Kidney capillary endothelial cell (primary cell): ENCODE measurements around the gene MRFAP1.

Experiments used
- DNase-seq: peaks from one replicate; pipeline ENCODE4 v3.0.0-alpha.2; 2018; ENCODE audit warnings: low spot score

The MRFAP1 gene

GRCh38 chr4:6640292-6641163 is at the start of gene MRFAP1:
MRFAP1 (plus strand) TSS chr4:6640685; CDS start chr4:6640863, 178 bp downstream.
- DNase-seq, result peak; percentile 91

GRCh38 chr4:6591313-6591712 is 49.2 kb upstream of the MRFAP1 start:
- DNase-seq, result no peak

- DNase-seq, result no peak
Measured at GRCh38 chr4:6591781-6592180, 48.7 kb upstream of the MRFAP1 start.

DNA sequence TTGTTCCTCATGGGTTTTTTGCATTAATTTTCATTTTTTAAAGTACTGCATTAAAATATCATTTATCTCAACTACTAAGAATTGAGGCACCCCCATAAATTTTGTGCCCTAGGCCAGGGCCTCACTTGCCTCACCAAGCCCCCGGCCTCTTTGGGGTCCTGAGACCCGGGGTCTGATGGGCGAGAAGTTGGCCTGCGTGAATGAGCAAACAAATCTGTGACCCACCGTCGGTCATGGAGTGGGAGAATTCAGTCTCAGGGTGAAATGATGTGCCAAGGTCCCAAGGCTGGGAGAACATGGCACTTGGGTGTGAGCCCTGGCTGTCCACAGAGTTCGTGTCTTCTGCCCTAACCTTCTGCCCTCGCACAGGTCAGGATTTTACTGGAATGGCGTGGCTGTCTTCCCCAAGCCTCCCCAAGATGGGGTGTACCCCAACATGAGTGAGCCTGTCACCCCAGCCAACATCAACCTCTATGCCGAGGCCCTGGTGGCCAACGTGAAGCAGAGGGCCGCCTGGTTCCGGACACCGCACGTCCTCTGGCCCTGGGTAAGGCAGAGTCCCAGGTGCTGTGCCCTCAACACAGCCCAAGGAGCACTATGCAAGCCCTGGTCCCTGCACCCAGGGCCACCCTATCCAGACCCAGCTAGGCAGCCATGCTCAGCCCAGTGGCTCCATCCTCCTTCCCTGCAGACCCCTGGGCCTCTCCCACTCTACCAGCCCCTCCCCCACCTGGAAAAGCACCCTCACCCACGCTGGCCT is 47.5 kb upstream of the MRFAP1 start:
- DNase-seq, result no peak

GRCh38 chr4:6594341-6594740 is 46.1 kb upstream of the MRFAP1 start:
- no peak for DNase-seq

- DNase-seq, result peak; percentile 33
Measured at GRCh38 chr4:6594826-6595355, 45.6 kb upstream of the MRFAP1 start.

- DNase-seq, result no peak
Measured at GRCh38 chr4:6595897-6596537, 44.5 kb upstream of the MRFAP1 start.

GRCh38 chr4:6596948-6597347 is 43.5 kb upstream of the MRFAP1 start:
- DNase-seq, result no peak

DNA sequence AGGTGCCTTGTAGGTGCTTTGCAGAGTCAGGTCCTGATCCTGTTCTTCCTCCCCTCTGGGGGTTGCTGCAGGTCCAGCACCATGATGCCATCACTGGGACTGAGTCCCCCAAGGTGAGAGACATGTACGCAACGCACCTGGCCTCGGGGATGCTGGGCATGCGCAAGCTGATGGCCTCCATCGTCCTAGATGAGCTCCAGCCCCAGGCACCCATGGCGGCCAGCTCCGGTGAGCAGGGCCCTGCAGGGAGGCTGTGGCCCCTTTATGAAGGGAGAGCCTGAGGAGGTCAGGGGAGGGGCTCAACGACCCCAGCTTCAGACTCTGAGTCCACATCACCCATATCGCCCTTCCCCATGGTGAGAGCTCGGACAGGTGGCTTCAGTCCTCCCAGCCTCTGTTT is 42.4 kb upstream of the MRFAP1 start:
- no peak for DNase-seq

- no peak for DNase-seq
Measured at GRCh38 chr4:6598641-6599040, 41.8 kb upstream of the MRFAP1 start.

DNA sequence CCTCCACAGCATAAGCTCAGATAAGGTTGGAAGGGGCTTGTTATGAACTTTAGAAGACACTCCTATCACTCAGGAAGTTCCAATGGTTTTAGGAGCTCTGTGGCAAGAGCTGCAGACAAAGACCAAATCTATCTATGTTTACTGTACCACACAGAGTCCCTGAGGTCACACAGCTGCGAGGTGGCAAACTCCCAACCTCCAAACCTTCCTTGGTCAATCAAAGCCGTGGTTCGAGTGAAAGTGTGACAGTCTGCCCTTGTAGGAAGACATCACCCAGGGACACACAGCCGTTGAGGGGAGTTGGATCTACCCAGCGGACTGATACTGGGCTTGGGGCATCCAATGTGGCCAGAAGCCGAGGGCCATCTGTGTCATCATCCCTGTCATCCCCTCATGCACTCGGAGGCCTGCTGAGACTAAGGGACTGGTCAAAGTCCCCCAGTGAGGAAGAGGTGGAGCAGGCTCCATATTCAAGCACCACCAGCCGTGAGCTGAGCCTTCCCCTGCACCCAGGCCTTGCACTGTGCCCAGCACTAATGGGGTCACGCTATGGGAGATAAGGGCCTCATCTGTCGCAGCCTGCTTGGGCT is 38.7 kb upstream of the MRFAP1 start:
- no peak for DNase-seq

DNA sequence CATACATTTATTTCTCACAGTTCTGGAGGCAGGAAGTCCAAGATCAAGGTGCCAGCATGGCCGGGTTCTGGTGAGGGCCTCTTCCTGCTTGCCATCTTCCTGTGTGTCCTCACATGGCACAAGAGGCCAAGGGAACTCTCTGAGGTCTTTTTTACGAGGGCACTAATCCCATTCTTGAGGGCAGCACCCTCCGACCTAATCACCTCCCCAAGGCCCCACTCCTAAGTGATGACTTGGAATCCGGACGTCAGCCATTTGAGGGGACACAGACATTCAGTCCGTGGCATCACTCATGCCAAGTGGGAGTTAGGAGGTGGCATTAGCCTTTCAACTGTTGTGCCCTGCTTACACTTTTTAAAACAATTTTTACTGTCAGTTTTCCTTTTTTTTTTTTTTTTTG is 38.2 kb upstream of the MRFAP1 start:
- no peak for DNase-seq

DNA sequence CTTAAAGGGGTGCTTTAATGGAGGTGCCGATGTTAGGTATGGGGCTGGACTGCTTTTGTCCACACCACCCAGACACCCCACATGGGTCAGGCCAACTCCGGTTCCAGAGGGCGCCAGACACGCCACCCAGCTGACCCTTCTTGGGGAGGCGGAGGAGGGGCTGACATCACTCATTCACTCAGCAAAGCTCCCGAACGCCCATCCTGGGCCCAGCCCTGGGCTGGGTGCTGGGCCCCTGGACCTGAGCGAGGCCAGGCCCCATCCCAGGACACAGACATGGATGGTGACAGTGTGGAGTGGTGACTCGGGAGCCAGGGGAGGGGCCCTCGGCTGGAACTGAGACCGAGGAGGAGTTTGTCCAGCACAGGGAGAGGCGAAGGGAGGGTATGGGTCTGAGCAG is 37.4 kb upstream of the MRFAP1 start:
- DNase-seq, result no peak

- DNase-seq, result no peak
Measured at GRCh38 chr4:6605114-6605513, 35.4 kb upstream of the MRFAP1 start.

- DNase-seq, result no peak
Measured at GRCh38 chr4:6605605-6606004, 34.9 kb upstream of the MRFAP1 start.

GRCh38 chr4:6606465-6607235 is 33.8 kb upstream of the MRFAP1 start:
- DNase-seq, result no peak

DNA sequence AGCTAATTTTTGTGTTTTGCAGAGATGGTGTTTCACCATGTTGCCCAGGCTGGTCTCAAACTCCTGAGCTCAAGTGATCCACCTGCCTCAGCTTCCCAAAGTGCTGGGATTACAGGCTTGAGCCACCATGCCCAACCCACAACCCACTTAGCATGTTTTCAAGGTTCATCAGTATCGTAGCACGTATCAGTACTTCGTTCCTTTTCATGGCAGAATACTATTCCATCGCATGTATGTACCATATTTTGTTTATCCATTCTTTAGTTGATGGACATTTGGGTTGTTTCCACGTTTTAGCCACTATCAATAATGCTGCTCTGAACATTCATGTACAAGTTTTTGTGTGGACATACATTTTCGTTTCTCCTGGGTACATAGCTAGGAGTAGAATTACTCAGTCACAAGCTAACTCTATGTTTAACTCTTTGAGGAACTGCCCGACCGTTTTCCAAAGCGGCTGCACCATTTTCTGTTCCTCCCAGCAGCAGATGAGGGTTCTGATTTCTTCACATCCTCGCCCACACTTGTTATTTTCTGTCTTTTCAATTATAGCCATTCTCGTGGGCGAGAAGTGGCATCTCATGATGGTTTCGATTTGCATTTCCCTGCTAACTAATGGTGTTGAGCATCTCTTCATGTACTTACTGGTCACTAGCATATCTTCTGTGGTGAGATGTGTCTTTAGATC is 33.0 kb upstream of the MRFAP1 start:
- DNase-seq, result no peak

- DNase-seq, result no peak
Measured at GRCh38 chr4:6608758-6609414, 31.6 kb upstream of the MRFAP1 start.

DNA sequence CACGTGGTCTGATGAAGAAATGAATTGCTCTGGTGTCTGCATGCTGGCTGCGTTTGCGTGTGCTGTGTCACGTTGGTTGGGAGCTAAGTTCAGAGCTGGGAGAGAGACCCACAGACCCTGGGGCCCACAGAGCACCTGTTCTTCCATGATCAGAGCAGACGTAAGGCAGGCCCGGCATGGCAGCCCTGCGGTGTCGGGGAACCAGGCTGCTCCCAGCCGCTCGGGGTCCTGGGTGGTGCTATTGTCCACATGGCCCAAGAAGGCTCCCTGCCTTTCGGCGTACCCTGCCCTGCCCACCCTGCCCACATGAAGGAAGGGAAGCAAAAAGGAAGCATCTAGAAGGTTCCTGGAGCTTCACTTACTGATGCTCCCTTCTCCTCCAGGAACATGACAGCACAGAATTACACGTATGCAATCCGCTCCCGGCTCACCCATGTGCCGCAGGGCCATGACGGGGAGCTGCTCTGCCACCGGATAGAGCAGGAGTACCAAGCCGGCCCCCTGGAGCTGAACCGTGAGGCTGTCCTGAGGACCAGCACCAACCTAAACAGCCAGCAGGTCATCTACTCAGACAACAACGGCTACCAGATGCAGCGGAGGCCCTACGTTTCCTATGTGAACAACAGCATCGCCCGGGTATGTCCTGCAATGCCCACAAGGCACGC is 30.9 kb upstream of the MRFAP1 start:
- DNase-seq, result no peak
